AG10803 (cell line): ENCODE data around the gene CDH23.

ENCODE experiments used
- DNase-seq: peaks from one replicate; pipeline ENCODE4 v3.0.0; 2010; ENCODE audit warnings: low read depth
- H3K4me3 ChIP-seq: 2 replicates; pipeline ENCODE4 v1.5.1; 2011; ENCODE audit warnings: mild to moderate bottlenecking, low read length, control low read depth
- CTCF ChIP-seq: conservative IDR thresholded peaks from 2 replicates; pipeline ENCODE4 v1.5.1; 2011; ENCODE audit warnings: mild to moderate bottlenecking, low read length, control low read depth, inconsistent platforms

The CDH23 gene

GRCh38 chr10:71554671-71555070, 158.0 kb downstream of the CDH23 start:
- DNase-seq: no peak
- no peak for TF ChIP-seq CTCF
- no peak overlapping the region for H3K4me3 ChIP-seq

- DNase-seq: no peak
- TF ChIP-seq CTCF: no peak
- H3K4me3 ChIP-seq: no peak overlapping the region
Observed at GRCh38 chr10:71555087-71555723, 158.5 kb downstream of the CDH23 start.

- no peak overlapping the region for H3K4me3 ChIP-seq
- DNase-seq: no peak
Observed at GRCh38 chr10:71555724-71556119, 159.0 kb downstream of the CDH23 start.

GRCh38 chr10:71558991-71559390, 162.3 kb downstream of the CDH23 start:
- no peak for DNase-seq
- H3K4me3 ChIP-seq: no peak overlapping the region
- TF ChIP-seq CTCF: no peak

More at GRCh38 chr10:71555724-71556119, 159.0 kb downstream of the CDH23 start:
- no peak for TF ChIP-seq CTCF

- DNase-seq: no peak
- no peak for TF ChIP-seq CTCF
- H3K4me3 ChIP-seq: no peak overlapping the region
Observed at GRCh38 chr10:71561003-71561574, 164.4 kb downstream of the CDH23 start.

GRCh38 chr10:71562181-71562580, 165.5 kb downstream of the CDH23 start:
- TF ChIP-seq CTCF: no peak
- DNase-seq: no peak
- H3K4me3 ChIP-seq: no peak overlapping the region

- H3K4me3 ChIP-seq: no peak overlapping the region
- TF ChIP-seq CTCF: no peak
- DNase-seq: no peak
Observed at GRCh38 chr10:71562904-71563303, 166.2 kb downstream of the CDH23 start.
